GM19351 (cell line): ENCODE data around the gene PSMD3.

Experiments used
- ATAC-seq: cut with Tn5 transposase; IDR thresholded peaks from one replicate; pipeline ENCODE4 v1.9.1; 2021; ENCODE audit warnings: mild to moderate bottlenecking, moderate library complexity; ENCODE audit not compliant: unreplicated experiment

PSMD3 gene

DNA sequence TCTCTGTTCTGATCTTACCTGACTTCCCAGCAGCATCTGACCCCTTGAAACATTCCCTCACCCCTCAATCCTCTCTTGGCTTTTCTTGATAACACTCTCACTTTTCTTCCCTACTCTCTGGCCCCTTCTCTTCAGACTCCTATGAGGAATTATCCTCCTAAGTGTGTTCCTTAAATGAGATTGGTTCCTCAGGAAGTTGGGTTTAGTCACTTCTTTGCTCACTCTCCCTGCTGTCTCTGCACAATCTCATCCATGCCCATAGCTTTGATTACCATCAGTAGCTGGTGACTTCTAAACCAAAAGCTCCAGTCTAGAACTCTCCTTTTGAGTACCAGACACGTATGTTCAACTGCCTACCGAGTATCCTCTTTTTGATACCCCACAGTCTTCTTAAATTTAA lies 60.6 kb downstream of the PSMD3 start:
- no peak for ATAC-seq
